Upper lobe of right lung (tissue), 1 donor: Measurements from ENCODE around the gene FUT7. TPM values are rescaled to one million over a fixed set of nuclear protein-coding genes. Genes with fewer than 3 reads are reported as not detected.

Experiments
- ATAC-seq: fragments of 200-7000 bp; cut with Tn5 transposase; one replicate; pipeline ENCODE4 v1.9.1; 2020; ENCODE audit warnings: mild to moderate bottlenecking, moderate library complexity
- DNase-seq: peaks from one replicate; pipeline ENCODE4 v3.0.0-alpha.2; 2020
- H3K27ac ChIP-seq: fragments of 200-600 bp; one replicate; pipeline ENCODE4 v1.8.0; 2022
- H3K27me3 ChIP-seq: fragments of 200-600 bp; one replicate; pipeline ENCODE4 v1.8.0; 2022; ENCODE audit warnings: mild to moderate bottlenecking
- H3K36me3 ChIP-seq: fragments of 200-600 bp; one replicate; pipeline ENCODE4 v1.8.0; 2022
- H3K4me1 ChIP-seq: fragments of 200-600 bp; one replicate; pipeline ENCODE4 v1.8.0; 2022
- H3K4me3 ChIP-seq: fragments of 200-600 bp; one replicate; pipeline ENCODE4 v1.8.0; 2022; ENCODE audit warnings: mild to moderate bottlenecking
- H3K9me3 ChIP-seq: fragments of 200-600 bp; one replicate; pipeline ENCODE4 v1.8.0; 2022
- CTCF ChIP-seq: fragments of 200-600 bp; IDR thresholded peaks from one replicate; pipeline ENCODE4 v1.8.0; 2022; ENCODE audit warnings: antibody characterized with exemption
- intact Hi-C: fragments of 100-400 bp; cut with DNase I; formaldehyde crosslinking; loops from one replicate; pipeline ENCODE4 v1.11.0; 2022
- total RNA-seq: library from RNA; stranded (reverse); fragmentation: NEBNext Ultra II Directional; extraction: Animal tissue kit (Norgen Biotek cat#: 25700); gene quantifications from one replicate; pipeline ENCODE4 v1.2.1, GENCODE V29; 2021
- donor health status: DM: no; HTN: yes; CAD: no; lungs with severe emphysema.

The FUT7 gene
- total RNA-seq, 1 donor from 2014 or later = 0.81 TPM

GRCh38 chr9:136992819-136993369 is 39.0 kb downstream of the FUT7 start:
- no peak for ATAC-seq
- no peak for DNase-seq
- no peak for TF ChIP-seq CTCF
- Histone ChIP-seq H3K36me3 (peaks cover 13% of the 10 kb centered on the region), H3K27me3 (no peaks in the 10 kb centered on the region), H3K27ac (peak overlapping the region; percentile 85), H3K9me3 (no peaks in the 10 kb centered on the region), H3K4me1 (peaks cover 47% of the 10 kb centered on the region), H3K4me3 (peak overlapping the region; percentile 84)
- intact Hi-C loops = no loop called here

- no peaks in the 10 kb centered on the region for H3K27me3 ChIP-seq
- intact Hi-C loops = no loop called here
- H3K9me3 ChIP-seq = no peaks in the 10 kb centered on the region
- H3K27ac ChIP-seq = peak within 1 kb of the TSS; percentile 85
- peaks cover 13% of the 10 kb centered on the region for H3K36me3 ChIP-seq
- ATAC-seq (peak; percentile 88), DNase-seq (peak; percentile 98)
- H3K4me3 ChIP-seq = peak within 1 kb of the TSS; percentile 84
- TF ChIP-seq CTCF = no peak
- peaks cover 41% of the 10 kb centered on the region for H3K4me1 ChIP-seq
Measured at GRCh38 chr9:136991993-136992818, 39.7 kb downstream of the FUT7 start, which contains the start of gene PAXX. Gene PAXX (plus strand): TSS chr9:136992422. CDS start chr9:136992444, 22 bp downstream.

- intact Hi-C loops = no loop called here
- Histone ChIP-seq H3K9me3 (no peaks in the 10 kb centered on the region), H3K36me3 (peaks cover 13% of the 10 kb centered on the region), H3K4me1 (peaks cover 24% of the 10 kb centered on the region), H3K27me3 (peaks cover 11% of the 10 kb centered on the region), H3K27ac (no peak overlapping the region), H3K4me3 (no peak overlapping the region)
- ATAC-seq = no peak
- no peak for DNase-seq
- TF ChIP-seq CTCF = no peak
Measured at GRCh38 chr9:136990242-136990911, 41.5 kb downstream of the FUT7 start.

- peaks cover 12% of the 10 kb centered on the region for H3K4me1 ChIP-seq
- TF ChIP-seq CTCF = no peak
- no peak overlapping the region for H3K4me3 ChIP-seq
- DNase-seq (no peak), ATAC-seq (no peak)
- intact Hi-C loops = no loop called here
- peaks cover 23% of the 10 kb centered on the region for H3K27me3 ChIP-seq
- peaks cover 2% of the 10 kb centered on the region for H3K36me3 ChIP-seq
- H3K27ac ChIP-seq = no peak overlapping the region
- no peaks in the 10 kb centered on the region for H3K9me3 ChIP-seq
Measured at GRCh38 chr9:136988872-136989271, 43.0 kb downstream of the FUT7 start.

GRCh38 chr9:136985853-136986252 is 46.0 kb downstream of the FUT7 start:
- no peak overlapping the region for H3K27ac ChIP-seq
- intact Hi-C loops = no loop called here
- no peaks in the 10 kb centered on the region for H3K9me3 ChIP-seq
- no peak for TF ChIP-seq CTCF
- no peaks in the 10 kb centered on the region for H3K36me3 ChIP-seq
- no peak overlapping the region for H3K4me3 ChIP-seq
- no peak for DNase-seq
- H3K4me1 ChIP-seq = peaks cover 5% of the 10 kb centered on the region
- H3K27me3 ChIP-seq = peaks cover 23% of the 10 kb centered on the region
- ATAC-seq = no peak
